ENCODE data around the gene F8.

Gene F8

DNA sequence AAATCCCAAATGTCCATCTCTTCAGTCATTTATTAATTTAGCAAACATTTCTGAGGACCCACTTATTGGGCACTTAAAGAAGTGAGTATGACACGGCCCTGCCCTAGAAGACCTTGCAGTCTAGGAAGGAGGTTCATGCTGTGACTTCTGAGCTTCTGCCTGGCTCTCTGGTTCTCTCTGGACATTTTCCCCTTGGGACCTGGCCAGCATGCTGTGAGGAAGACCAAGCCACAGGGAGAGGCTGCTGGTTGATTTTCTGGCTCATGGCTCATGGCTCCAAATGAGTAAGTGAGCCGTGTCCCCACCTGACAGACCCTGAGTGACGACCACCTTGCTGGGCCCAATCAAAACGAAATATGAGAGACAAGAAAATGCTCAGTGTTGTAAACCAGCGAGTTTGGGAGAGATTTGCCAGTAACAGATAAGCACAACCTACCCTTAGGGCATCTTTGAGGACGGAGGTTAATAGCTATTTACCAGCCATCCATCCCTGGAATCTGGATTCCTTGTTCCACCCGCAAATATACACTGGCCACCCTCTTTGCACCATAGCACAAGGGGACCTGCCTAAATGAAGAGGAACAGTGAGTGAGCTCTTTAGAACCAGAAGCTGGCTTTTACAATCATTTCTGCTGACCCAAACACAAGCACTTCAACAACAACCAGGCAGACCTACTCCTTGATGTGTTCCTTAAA lies 218.1 kb downstream of the F8 start:
- TF ChIP-seq, protein P1, sequence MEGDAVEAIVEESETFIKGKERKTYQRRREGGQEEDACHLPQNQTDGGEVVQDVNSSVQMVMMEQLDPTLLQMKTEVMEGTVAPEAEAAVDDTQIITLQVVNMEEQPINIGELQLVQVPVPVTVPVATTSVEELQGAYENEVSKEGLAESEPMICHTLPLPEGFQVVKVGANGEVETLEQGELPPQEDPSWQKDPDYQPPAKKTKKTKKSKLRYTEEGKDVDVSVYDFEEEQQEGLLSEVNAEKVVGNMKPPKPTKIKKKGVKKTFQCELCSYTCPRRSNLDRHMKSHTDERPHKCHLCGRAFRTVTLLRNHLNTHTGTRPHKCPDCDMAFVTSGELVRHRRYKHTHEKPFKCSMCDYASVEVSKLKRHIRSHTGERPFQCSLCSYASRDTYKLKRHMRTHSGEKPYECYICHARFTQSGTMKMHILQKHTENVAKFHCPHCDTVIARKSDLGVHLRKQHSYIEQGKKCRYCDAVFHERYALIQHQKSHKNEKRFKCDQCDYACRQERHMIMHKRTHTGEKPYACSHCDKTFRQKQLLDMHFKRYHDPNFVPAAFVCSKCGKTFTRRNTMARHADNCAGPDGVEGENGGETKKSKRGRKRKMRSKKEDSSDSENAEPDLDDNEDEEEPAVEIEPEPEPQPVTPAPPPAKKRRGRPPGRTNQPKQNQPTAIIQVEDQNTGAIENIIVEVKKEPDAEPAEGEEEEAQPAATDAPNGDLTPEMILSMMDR (IDR thresholded peaks at IDR 0.05; ENCODE audit: insufficient read depth, low read depth, low read length, missing control alignments), result no peak
- DNase-seq (ENCODE audit: low read depth), result no peak
- peak overlapping the region; percentile 69 for H3K4me3 ChIP-seq (ENCODE audit: low read depth, low read length)

DNA sequence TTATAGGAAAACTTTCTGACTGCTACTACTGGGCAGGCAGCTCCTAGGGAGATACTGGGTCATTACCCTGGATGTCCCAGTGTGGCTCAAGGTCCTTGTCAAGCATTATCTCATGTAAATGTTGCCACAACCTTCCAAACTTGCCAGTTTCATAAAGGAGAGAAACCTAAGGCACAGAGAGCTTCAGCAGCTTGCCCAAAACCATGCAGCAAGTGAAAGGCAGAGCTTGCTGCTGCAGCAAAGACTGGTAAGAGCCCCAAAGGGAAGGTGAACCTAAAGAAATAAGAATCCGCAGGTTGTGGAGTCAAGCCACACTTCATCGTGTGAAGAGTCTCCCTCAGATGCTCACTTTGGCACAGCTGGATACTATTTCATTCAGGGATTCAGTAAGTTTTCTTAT lies 219.6 kb downstream of the F8 start:
- TF ChIP-seq, protein P1 (IDR thresholded peaks at IDR 0.05; ENCODE audit: insufficient read depth, low read depth, low read length, missing control alignments), result no peak
- DNase-seq (ENCODE audit: low read depth), result no peak
- no peak overlapping the region for H3K4me3 ChIP-seq (ENCODE audit: low read depth, low read length)

DNA sequence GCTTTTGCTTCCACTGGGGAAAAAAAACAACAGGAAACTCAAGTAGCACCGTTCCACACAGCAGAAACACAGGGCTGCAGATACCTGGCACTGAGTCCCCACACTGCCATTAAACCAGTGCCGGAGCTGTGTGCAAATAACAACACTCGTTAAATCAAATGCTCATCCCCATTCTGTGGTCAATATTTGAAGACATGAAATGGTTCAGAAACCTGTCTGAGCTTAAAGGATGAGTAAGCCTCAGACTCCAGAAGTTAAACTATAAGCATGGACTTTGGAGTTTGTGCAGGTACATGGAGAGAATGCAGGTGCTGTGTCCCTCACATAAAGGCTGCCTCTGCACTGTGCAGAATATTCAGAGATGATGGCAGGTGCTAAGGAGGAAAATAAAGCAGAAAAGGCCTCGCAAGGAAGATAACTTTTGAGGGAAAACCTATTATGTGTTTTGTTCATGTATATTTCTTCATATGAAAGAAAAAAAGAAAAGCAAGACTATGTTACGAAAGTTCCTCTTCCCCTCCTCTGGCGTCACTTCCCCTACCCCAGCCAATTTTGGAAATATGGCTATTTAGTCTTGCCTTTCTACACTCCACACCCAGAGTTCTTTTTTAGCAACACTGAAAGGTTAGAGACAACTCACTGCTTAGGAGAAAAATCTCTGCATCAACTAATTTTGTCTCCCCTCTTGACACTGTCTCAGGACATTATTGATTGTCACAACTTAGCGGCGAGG lies 221.9 kb downstream of the F8 start:
- TF ChIP-seq, protein P1 (IDR thresholded peaks at IDR 0.05; ENCODE audit: insufficient read depth, low read depth, low read length, missing control alignments), result no peak
- no peak for DNase-seq (ENCODE audit: low read depth)
- no peak overlapping the region for H3K4me3 ChIP-seq (ENCODE audit: low read depth, low read length)

DNA sequence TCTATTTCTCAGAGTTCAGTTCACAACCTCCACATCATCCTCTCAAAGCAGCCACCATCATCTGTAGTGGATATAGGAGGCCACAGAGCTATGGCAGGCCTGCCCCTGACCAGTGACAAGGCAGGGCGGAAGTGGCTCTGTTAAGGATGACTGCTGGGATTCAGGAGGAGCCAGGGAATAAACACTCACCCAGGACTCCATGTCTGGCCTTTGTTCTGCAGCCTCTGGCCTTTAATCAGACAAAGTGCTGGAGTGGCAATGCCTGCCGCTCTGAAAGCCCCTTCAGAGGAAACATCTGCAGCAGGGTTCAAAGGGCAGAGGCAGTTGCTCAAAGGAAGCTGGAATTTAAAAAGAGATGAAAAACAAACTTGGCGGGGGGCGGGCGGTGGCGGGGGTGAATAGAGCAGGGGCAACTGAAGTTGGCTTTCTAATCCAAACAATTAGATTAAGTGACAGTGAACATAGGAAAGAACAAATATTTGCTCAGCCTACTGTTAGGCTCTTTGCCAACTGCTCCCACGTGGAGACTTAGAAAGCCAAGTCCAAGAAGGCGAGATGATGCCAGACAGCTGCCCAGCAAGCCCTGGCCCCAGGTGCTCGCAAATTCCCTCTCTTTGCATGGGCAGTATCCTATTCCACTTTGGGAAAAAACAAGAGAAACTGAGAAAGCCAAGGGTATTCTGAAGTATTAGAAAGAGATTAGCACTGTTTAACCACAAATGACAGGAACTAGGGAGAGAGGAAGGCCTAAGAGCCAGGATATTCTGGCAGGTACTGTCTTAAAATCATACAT lies 222.8 kb downstream of the F8 start:
- no peak overlapping the region for H3K4me3 ChIP-seq (ENCODE audit: low read depth, low read length)
- DNase-seq (ENCODE audit: low read depth), result no peak
- TF ChIP-seq, protein P1 (IDR thresholded peaks at IDR 0.05; ENCODE audit: insufficient read depth, low read depth, low read length, missing control alignments), result no peak

DNA sequence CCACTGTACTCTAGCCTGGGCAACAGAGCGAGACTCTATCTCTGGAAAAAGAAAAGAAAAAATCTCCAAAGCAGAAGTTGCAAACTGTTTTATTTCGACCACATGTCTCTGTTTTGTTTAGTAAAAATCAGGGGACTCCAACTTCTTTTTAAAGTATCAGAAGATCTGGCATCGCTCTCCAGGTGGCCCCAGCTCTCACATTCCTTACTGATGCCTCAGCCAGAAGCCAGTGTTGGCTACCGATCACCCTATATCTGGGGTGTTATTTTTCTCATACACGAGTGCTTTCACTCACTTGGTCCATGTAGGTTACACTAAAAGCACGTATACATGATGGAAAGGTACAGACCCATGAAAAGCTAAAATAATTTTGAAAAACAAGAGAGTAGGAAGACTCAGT lies 225.5 kb downstream of the F8 start:
- DNase-seq (ENCODE audit: low read depth), result no peak
- TF ChIP-seq, protein P1 (IDR thresholded peaks at IDR 0.05; ENCODE audit: insufficient read depth, low read depth, low read length, missing control alignments), result no peak
- H3K4me3 ChIP-seq (ENCODE audit: low read depth, low read length), result no peak overlapping the region

DNA sequence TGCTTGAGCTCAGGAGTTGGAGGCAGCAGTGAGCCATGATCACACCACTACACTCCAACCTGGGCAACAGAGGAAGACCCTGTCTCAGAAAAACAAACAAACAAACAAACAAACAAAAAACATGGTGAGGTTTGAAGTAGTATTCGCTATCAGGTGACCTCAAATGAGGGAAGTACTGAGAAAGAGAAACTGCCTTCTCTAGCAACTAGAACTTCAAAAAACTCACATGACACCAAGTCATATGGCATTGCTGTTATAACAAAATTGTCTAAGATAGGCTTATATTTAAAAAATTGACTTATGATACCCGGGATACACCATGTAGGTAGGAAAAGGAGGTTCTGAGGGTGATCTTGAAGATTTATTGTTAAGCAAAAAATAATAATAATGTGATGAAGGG lies 227.5 kb downstream of the F8 start:
- no peak for DNase-seq (ENCODE audit: low read depth)
- TF ChIP-seq, protein P1 (IDR thresholded peaks at IDR 0.05; ENCODE audit: insufficient read depth, low read depth, low read length, missing control alignments), result no peak
- no peak overlapping the region for H3K4me3 ChIP-seq (ENCODE audit: low read depth, low read length)
